HepG2 (cell line): ENCODE results near the gene SNX11. TPM values are rescaled to one million over a fixed set of nuclear protein-coding genes. Genes with fewer than 3 reads are reported as not detected.

Source experiments
- ATAC-seq: fragments of 200-7000 bp; cut with Tn5 transposase; 3 replicates; pipeline ENCODE4 v1.9.1; 2020; ENCODE audit warnings: mild to moderate bottlenecking, moderate library complexity
- BruUV-seq: library from RNA; stranded (reverse); fragments of 400-500 nt; replicated peaks from 2 replicates; lab custom pipeline; 2021; lab: Mats Ljungman, UMichigan
- CTCF ChIA-PET: fragments of 300-600 bp; formaldehyde crosslinking; extraction: SDS; loops from one replicate; lab custom pipeline; 2021; ENCODE audit warnings: low total read pairs, inconsistent platforms, low intra/inter-chr PET ratio; lab: Yijun Ruan, JAX
- POLR2A ChIA-PET: fragments of 350-600 bp; sonication (Branson Sonifier 250); formaldehyde crosslinking; loops from one replicate; lab custom pipeline; 2020; ENCODE audit warnings: antibody characterized with exemption, inconsistent platforms; lab: Yijun Ruan, JAX
- DNase-seq: peaks from one replicate; pipeline ENCODE4 v3.0.0-alpha.2; 2015; ENCODE audit warnings: low spot score
- FAIRE-seq: peaks from 3 replicates; lab custom pipeline; 2011; peaks lifted over from hg19 to GRCh38; lab: Jason Lieb, UNC
- H2AFZ ChIP-seq: one replicate; pipeline ENCODE4 v1.6.1; 2011; ENCODE audit warnings: low read length, inconsistent platforms
- H3K27ac ChIP-seq: fragments of 300-600 bp; 3 replicates; pipeline ENCODE4 v1.8.0; 2011; ENCODE audit warnings: mixed run types, mild to moderate bottlenecking, mixed read lengths, low read length, inconsistent platforms; ENCODE audit not compliant: insufficient read depth; ENCODE audit errors: extremely low read length
- H3K27me3 ChIP-seq, 2 experiments: fragments of 200-600 bp in 1 of 2; 2 replicates in 1 of 2; 3 replicates in 1 of 2; pipeline versions ENCODE4 v1.6.0 to v1.8.0; 2011; ENCODE audit warnings: low read length in 2 of 2, mild to moderate bottlenecking in 2 of 2, moderate library complexity in 2 of 2, inconsistent platforms in 1 of 2; ENCODE audit not compliant: insufficient read depth in 2 of 2, control insufficient read depth in 1 of 2
- H3K36me3 ChIP-seq, 2 experiments: fragments of 200-600 bp in 1 of 2; replicated peaks in 1 of 2; 2 replicates in 1 of 2; 3 replicates in 1 of 2; pipeline versions ENCODE4 v1.5.1 to v1.8.0; 2011; ENCODE audit warnings: low read length in 2 of 2, inconsistent platforms in 1 of 2; ENCODE audit not compliant: insufficient read depth in 2 of 2, control insufficient read depth in 1 of 2
- H3K4me1 ChIP-seq: 2 replicates; pipeline ENCODE4 v1.5.1; 2012; ENCODE audit warnings: low read length, inconsistent platforms; ENCODE audit not compliant: insufficient read depth
- H3K4me2 ChIP-seq: 2 replicates; pipeline ENCODE4 v1.6.0; 2011; ENCODE audit warnings: low read depth, low read length, inconsistent platforms
- H3K4me3 ChIP-seq, 3 experiments: fragments of 200-600 bp in 1 of 3; sonication (generic), shearing (Covaris generic) in 1 of 3; replicated peaks in 1 of 3; 2 replicates each; pipeline ENCODE4 v1.5.1; 2011 to 2016; ENCODE audit warnings: low read length in 3 of 3, inconsistent platforms in 2 of 3, low read depth in 2 of 3, mild to moderate bottlenecking in 2 of 3, control low read depth in 1 of 3, mixed read lengths in 1 of 3; ENCODE audit not compliant: insufficient read depth in 1 of 3
- H3K79me2 ChIP-seq: one replicate; pipeline ENCODE4 v1.6.1; 2011; ENCODE audit warnings: low read length, inconsistent platforms; ENCODE audit not compliant: insufficient read depth
- H3K9ac ChIP-seq: 2 replicates; pipeline ENCODE4 v1.6.0; 2011; ENCODE audit warnings: mild to moderate bottlenecking, low read depth, low read length, inconsistent platforms; ENCODE audit not compliant: insufficient read depth
- H3K9me3 ChIP-seq: 2 replicates; pipeline ENCODE4 v1.5.1; 2012; ENCODE audit warnings: mild to moderate bottlenecking, low read length
- H4K20me1 ChIP-seq: 2 replicates; pipeline ENCODE4 v1.6.0; 2011; ENCODE audit warnings: inconsistent platforms, mild to moderate bottlenecking, low read length, moderate library complexity; ENCODE audit not compliant: insufficient read depth
- BCL6 ChIP-seq: IDR thresholded peaks from 2 replicates; pipeline ENCODE4 v1.6.1; 2016; ENCODE audit warnings: missing genetic modification reagents, missing compliant biosample characterization
- GATAD2A ChIP-seq: IDR thresholded peaks from 2 replicates; pipeline ENCODE4 v1.6.1; 2016
- GTF3A ChIP-seq: sonication (generic); formaldehyde crosslinking; conservative IDR thresholded peaks from 2 replicates; pipeline ENCODE4 v1.4.0; 2020; ENCODE audit warnings: mild to moderate bottlenecking, missing genetic modification reagents
- HMG20A ChIP-seq: IDR thresholded peaks from 2 replicates; pipeline ENCODE4 v1.6.1; 2016; ENCODE audit warnings: borderline replicate concordance
- ISX ChIP-seq: sonication (generic); formaldehyde crosslinking; conservative IDR thresholded peaks from 2 replicates; pipeline ENCODE4 v1.5.0; 2020; ENCODE audit warnings: missing genetic modification reagents
- MED1 ChIP-seq: sonication (generic); formaldehyde crosslinking; IDR thresholded peaks from 2 replicates; pipeline ENCODE4 v1.4.0; 2020; ENCODE audit warnings: missing genetic modification reagents
- MIXL1 ChIP-seq: IDR thresholded peaks from 2 replicates; pipeline ENCODE4 v1.6.1; 2016
- PITX1 ChIP-seq: sonication (generic); formaldehyde crosslinking; IDR thresholded peaks from 2 replicates; pipeline ENCODE4 v1.5.1; 2020; ENCODE audit warnings: mild to moderate bottlenecking, missing genetic modification reagents
- SUZ12 ChIP-seq: fragments of 150-350 bp; IDR thresholded peaks from 2 replicates; pipeline ENCODE4 v1.6.1; 2014; ENCODE audit warnings: low read depth, low read length
- ZFAT ChIP-seq: sonication (generic); formaldehyde crosslinking; conservative IDR thresholded peaks from 2 replicates; pipeline ENCODE4 v1.8.1; 2023; ENCODE audit warnings: missing genetic modification reagents, inconsistent platforms
- WGBS: methylation state at CpG from one replicate; pipeline ENCODE4 v1.1.6; 2017; ENCODE audit warnings: low lambda C conversion rate; 5-methylcytosine and 5-hydroxymethylcytosine counted together
- in situ Hi-C: cut with HindIII; loops from 2 replicates; pipeline ENCODE4 v1.10.0; 2017; ENCODE audit warnings: low pct_unique_long_range_greater_than_20kb; ENCODE audit not compliant: extremely low pct_ligation_motif_present
- intact Hi-C: fragments of 100-400 bp; cut with micrococcal nuclease; formaldehyde crosslinking; loops from one replicate; pipeline ENCODE4 v1.10.0; 2022; ENCODE audit not compliant: unreplicated experiment
- polyA plus RNA-seq, 8 experiments: library from polyadenylated mRNA; depleted of rRNA in 3 of 8; stranded (reverse) in 7 of 8; unstranded in 1 of 8; fragments of >200 nt; fragmentation: Illumina TruSeq in 4 of 8; extraction: Trizol in 4 of 8; gene quantifications; 2 replicates each; pipeline versions ENCODE4 v1.2.1 to v1.2.3, GENCODE V29; 2011 to 2016; ENCODE audit warnings: low read depth in 4 of 8, missing spikeins in 1 of 8, mixed read lengths in 1 of 8; ENCODE audit not compliant: insufficient read depth in 1 of 8
- total RNA-seq, 5 experiments: library from RNA; depleted of rRNA; stranded (reverse); fragments of >200 nt; fragmentation: Illumina TruSeq; extraction: Trizol; gene quantifications; 2 replicates each; pipeline ENCODE4 v1.2.3, GENCODE V29; 2016; ENCODE audit warnings: low read depth in 1 of 5
- TF ChIP-seq, protein P1 (sequence below): sonication (generic); formaldehyde crosslinking; conservative IDR thresholded peaks from 2 replicates; pipeline ENCODE4 v1.4.0; 2020; ENCODE audit warnings: missing genetic modification reagents

Gene SNX11
- total and polyA plus RNA-seq, 2 of the 13 experiments (the other 11 are each of a cell fraction or from before 2014, with no cell fraction given), result 12.9 to 14.0 TPM

DNA sequence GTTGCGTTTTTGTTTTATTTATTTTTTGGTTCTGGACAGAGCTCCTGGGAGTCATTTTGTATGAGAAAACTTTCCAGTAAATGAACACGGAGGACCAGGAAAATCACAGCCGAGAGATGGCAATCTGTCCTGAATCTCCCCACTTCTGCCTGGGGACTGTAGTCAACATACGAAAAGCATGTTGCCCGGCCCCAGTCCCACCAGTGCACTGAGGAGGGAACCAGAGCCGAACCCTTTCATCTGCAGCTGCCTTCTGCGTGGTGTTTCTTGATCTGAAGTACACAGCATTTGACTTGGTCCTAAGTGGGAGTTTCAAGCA, 18.9 kb downstream of the SNX11 start:
- no peaks in the 10 kb centered on the region for H3K79me2 ChIP-seq
- no peak for FAIRE-seq
- H3K27me3 ChIP-seq, result 0 out of 5 replicates have a peak, but pooled peaks cover 0 to 3% of the 10 kb centered on the region in 2 experiments
- TF ChIP-seq HMG20A (CRISPR knock-in tag), result no peak
- no peak for TF ChIP-seq GATAD2A (CRISPR knock-in tag)
- TF ChIP-seq GTF3A (CRISPR knock-in tag), result no peak
- TF ChIP-seq MIXL1 (CRISPR knock-in tag), result no peak
- TF ChIP-seq PITX1 (CRISPR knock-in tag), result no peak
- TF ChIP-seq ZFAT (CRISPR knock-in tag), result no peak
- no peak for TF ChIP-seq ISX (CRISPR knock-in tag)
- TF ChIP-seq, protein P1, sequence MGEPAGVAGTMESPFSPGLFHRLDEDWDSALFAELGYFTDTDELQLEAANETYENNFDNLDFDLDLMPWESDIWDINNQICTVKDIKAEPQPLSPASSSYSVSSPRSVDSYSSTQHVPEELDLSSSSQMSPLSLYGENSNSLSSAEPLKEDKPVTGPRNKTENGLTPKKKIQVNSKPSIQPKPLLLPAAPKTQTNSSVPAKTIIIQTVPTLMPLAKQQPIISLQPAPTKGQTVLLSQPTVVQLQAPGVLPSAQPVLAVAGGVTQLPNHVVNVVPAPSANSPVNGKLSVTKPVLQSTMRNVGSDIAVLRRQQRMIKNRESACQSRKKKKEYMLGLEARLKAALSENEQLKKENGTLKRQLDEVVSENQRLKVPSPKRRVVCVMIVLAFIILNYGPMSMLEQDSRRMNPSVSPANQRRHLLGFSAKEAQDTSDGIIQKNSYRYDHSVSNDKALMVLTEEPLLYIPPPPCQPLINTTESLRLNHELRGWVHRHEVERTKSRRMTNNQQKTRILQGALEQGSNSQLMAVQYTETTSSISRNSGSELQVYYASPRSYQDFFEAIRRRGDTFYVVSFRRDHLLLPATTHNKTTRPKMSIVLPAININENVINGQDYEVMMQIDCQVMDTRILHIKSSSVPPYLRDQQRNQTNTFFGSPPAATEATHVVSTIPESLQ (CRISPR knock-in tag), result no peak
- TF ChIP-seq BCL6 (CRISPR knock-in tag), result no peak
- TF ChIP-seq MED1 (CRISPR knock-in tag), result no peak
- no peak for TF ChIP-seq SUZ12
- no peak overlapping the region for H3K27ac ChIP-seq
- ATAC-seq, result no peak
- no peak overlapping the region for H3K4me3 ChIP-seq
- in situ Hi-C loops (loop anchor here (5.0 kb wide), 1 partner anchor 99 kb away; no protein-coding TSS in a partner anchor), intact Hi-C loops (no loop called here)
- H3K4me2 ChIP-seq, result no peak overlapping the region
- H3K4me1 ChIP-seq, result no peaks in the 10 kb centered on the region
- ChIA-PET CTCF (interaction anchor here (1.7 kb wide), 1 partner anchor 46 kb away, joined by 3 read pairs; no protein-coding TSS in a partner anchor), POLR2A (no interaction called here)
- H3K9me3 ChIP-seq, result no peaks in the 10 kb centered on the region
- H3K9ac ChIP-seq, result no peak overlapping the region
- WGBS, result 95% methylated on average over 7 of the region's 7 CpGs
- peaks cover 5 to 15% of the 10 kb centered on the region in 2 experiments; a peak in 4 of 5 replicates for H3K36me3 ChIP-seq
- H4K20me1 ChIP-seq, result no peaks in the 10 kb centered on the region
- no TSS peak for BruUV-seq
- no peak for DNase-seq
- no peak overlapping the region for H2AFZ ChIP-seq
